Forelimb muscle (tissue), 1 donor: Measurements from ENCODE around the gene NOTCH4. TPM values are rescaled to one million over a fixed set of nuclear protein-coding genes. Genes with fewer than 3 reads are reported as not detected.

Source experiments
- DNase-seq: peaks from one replicate; pipeline ENCODE4 v3.0.0-alpha.2; 2013; ENCODE audit warnings: low read depth
- polyA plus RNA-seq: library from polyadenylated mRNA; unstranded; fragments of 120-200 nt; gene quantifications from one replicate; pipeline ENCODE4 v1.2.1, GENCODE V29; 2013; ENCODE audit not compliant: insufficient read length

Gene NOTCH4
- polyA plus RNA-seq, 1 donor = 19.9 TPM

DNA sequence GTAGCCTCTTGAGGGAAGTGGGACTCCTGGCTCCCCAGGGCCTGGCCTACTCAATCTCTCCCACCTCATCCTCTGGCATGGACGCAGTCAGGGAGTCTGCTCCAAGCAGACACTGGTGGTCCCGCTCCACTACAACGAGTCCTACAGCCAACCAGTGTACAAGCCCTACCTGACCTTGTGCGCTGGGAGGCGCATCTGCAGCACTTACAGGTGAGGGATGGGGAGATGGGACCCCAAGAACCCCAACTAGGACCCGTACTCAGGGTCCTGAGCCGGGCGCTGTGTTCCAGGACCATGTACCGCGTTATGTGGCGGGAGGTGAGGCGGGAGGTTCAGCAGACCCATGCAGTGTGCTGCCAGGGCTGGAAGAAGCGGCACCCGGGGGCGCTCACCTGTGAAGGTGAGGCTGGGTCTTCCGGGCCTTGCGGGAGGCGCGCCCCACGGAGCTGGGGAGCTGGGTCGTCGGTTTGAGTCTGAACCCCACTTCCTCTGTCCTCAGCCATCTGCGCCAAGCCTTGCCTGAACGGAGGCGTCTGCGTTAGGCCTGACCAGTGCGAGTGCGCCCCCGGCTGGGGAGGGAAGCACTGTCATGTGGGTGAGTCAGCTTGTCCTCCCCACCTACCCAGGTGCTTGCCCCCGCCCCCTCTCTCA lies 57.3 kb downstream of the NOTCH4 start:
- DNase-seq = no peak

DNA sequence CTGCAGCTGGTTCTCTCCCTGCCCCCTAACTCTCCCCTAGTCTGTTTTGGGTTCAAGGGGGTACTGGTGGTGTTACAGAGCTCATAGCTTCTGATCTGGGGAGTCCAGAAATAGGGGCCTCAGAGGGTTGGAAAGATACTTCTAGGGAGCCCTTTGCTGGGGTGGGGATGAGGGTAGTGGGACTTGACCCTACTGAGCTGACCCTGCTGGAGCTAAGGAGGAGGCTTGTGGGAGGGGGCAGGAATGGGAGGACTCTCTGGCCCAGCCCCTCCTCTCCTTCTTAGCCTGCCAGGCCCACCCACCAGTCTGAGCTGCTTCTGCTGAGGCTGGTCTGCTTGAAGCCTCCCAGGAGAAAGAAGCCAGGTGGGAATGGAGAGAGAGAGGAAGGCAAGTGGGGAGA lies 59.6 kb downstream of the NOTCH4 start, which contains the start of gene EGFL8:
EGFL8 (plus strand) TSS at position 301 of the 400 bp plus-strand sequence. CDS start 1,571 bp downstream, outside the sequence.
- no peak for DNase-seq

DNA sequence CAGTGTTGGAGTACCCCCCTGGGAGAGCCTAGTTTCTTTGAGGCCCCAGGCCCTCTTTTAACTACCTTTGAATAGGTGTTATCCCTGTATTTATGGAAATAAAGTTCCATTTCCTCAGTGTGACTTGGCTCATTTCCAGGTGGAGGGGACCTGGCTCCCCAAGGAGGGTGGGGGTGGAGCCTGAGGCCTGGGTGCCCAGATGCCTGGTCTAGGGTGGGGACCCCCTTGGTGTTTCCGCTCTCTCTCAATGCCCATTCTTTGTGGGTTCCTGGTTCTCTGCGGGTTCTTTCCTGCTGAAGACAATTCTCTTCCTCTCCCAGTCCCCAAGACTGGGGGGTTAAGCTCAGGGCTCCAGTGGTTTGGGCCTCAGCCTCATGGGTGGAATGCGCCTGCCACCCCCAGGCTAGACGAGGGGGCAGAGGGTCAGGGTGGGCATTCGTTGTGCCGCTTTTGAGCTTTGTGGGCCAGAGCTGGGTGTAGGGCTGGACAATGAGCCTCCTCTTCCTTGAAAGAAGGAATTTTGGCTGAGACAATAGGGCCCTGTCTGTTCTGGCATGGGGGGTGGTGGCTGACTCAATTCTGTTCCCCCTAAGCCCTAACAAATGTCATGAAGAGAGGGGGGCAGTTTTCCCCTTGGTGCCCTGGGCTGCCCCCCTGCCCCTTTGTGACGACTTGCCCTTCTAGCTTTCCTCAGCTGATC lies 60.2 kb downstream of the NOTCH4 start:
- no peak for DNase-seq

DNA sequence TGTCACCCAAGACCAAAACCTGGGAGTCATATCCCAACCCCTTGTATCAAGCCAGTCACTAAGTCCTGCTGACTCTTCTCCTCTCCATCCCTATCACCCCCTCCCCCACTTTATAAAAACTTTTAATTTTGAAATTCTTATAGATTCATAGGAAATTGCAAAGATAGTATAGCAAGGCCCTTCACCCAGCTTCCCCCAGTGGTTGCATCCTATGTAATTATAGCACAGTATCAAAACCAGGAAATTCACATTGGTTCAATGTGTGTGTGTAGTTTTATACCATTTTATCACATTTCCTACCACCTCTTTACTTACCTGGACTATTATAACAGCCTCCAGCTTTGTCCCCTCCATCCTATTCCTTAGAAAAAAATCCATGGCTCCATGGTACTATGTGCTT lies 65.8 kb downstream of the NOTCH4 start:
- DNase-seq = no peak

DNA sequence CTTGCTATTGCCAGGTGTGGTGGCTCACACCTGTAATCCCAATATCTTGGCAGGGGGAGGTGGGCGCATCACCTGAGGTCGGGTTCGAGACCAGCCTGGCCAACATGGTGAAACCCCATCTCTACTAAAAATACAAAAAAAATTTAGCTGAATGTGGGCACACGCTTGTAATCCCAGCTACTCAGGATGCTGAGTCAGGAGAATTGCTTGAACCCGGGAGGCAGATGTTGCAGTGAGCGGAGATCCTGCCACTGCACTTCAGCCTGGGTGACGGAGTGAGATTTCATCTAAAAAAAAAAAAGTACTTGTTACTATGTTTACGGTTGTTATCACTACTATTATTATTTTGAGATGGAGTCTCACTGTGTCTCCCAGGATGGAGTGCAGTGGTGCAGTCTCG lies 67.0 kb downstream of the NOTCH4 start:
- no peak for DNase-seq

DNA sequence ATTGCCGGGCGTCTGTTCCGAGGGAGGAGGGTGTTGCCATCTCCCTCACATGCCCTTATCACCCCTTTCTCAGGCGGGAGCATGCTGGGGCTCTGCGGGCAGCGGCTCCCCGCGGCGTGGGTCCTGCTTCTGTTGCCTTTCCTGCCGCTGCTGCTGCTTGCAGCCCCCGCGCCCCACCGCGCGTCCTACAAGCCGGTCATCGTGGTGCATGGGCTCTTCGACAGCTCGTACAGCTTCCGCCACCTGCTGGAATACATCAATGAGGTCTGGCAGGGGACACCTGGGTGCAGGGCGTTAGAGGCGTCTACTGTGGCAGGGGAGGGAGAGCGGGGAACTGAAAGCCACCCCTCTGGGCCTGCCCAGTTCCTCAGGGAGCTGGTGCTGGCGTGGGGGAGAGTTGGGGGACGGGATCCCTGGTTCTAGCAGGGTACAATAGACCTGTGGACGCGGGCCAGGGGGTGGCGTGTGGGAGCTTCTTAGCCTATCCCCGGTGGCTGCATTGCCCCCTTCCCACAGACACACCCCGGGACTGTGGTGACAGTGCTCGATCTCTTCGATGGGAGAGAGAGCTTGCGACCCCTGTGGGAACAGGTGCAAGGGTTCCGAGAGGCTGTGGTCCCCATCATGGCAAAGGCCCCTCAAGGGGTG lies 69.2 kb downstream of the NOTCH4 start:
- DNase-seq = no peak

DNA sequence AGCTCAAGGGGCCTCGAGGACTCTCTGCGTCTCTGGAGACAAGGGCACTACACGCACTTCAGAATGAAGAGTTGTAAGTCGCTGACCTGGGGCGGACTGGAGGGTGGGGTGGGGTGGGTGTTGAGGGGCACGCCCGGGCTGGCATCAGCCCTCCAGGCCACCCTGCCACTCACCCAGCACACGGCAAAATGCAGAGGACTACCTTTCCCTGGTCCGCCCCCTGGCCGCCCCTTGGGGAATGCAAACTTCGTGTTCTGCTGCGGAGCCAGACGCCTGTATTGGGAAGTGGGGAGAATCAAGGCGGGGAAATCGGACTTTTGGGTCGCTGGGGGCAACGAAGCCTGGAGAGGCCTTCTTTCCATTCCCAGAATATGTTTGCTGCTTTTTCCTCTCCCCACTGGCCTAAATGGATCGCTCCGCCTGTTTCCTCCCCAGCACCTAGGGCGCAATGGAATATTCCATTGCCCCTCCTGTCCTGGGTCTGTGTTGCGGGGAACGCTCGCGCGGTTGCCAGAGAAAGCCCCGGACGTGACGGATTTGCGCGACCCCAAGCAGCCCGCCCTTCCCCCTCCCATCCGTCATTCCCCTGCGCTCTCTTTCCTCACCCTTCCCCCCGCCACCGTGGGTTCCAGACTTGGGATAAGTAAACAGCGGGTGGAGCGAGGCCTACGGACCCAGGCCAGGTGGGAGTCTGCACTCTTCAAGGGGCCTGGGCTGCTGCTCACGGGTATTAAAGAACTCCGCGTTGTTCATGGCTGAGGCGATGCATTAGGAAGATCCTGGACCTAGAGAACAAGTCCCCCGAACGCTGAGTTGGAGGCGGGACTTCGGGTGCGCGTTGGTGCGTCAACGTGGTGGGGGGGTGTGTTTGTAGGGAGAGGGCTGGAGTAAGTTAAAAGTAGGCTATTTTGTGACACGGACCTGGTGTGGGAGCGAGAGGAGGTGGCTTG lies 70.0 kb downstream of the NOTCH4 start, which contains the start of gene PPT2:
PPT2 (plus strand) TSS at position 578 of the 950 bp plus-strand sequence. CDS start 454 bp downstream, outside the sequence.
- DNase-seq = peak; percentile 89

DNA sequence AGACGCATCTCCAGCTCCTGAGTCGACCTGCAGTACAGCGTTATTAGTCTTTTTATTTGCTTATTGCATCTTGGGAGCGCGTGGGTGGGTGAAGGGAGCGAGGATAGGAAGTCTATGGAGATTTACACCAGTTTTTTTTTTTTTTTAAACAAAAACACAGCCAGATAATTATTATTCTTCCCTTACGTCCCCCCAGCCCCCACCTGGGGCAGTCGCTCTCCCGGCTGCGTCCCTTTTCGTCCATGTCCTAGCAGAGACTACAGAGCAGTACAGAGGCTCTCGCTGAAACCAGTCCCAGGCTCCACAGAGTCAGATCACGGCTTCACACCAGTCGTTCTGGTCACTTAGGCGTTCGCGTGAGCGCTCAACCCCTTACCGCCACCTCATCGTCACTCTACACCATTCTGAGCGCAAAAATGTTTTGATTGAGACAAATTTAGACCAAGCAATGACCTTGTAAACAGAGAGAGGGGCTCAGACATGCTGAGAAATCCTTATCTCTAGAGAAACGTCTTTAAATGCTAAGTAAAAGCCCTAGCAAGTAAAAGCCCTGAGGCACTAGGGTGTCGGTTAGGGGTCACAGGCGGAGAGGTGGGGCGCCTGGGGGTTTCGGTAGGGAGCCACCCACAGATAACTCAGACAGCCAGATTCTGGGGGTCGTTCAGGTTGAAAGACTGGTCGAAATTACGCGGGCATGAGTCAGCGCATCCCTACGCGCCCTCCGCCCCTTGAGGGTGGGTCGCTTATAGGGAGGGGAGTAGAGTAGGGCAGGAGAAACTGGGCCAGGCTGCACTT lies 70.9 kb downstream of the NOTCH4 start:
- no peak for DNase-seq

DNA sequence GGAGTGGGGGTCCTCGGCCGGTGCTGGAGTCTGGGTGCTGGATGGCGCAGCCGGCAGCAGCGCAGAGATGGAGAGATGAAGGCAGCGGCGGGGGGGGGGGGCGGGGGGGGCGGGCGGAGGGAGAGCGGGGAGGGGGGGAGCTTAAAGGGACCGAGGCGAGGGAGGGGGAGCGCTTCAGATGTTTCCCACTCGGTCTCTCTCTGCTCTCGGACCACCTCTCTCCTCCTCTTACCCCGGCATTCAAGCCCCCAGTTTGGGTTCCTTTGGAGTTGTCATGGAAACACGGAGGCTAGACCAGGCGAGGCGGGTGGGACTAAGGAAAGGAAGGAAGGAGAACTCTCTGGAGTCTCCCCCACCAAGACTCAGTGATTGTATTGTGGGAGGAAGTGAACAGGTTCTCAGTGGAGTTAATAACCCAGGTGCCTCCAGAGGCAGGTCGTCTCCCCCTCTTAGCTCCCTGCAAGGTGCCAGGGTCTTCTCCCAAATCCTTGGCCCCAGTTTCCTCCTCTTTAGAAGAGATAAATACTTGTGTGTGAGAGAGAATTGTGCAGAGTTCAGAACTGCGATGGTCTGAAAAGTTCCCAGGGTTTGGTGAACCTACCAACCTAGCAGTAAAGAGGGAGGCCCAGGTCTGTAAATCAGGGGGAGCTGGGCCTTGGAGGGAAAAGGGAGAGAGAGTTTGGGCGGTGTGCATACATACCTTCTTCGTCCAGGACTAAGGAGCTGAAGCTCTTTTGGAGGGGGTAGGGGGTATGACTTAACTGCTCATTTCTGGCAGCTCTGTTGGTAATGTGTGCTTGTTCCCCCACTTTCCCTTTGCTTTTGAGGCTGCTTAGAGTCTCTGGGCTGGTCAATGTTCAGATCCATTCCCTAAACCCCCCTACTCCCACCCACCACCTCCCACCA lies 71.8 kb downstream of the NOTCH4 start, which contains the start of gene PRRT1:
PRRT1 (minus strand) TSS at position 77 of the 906 bp plus-strand sequence. CDS start 112 bp downstream, outside the sequence.
- DNase-seq = no peak

DNA sequence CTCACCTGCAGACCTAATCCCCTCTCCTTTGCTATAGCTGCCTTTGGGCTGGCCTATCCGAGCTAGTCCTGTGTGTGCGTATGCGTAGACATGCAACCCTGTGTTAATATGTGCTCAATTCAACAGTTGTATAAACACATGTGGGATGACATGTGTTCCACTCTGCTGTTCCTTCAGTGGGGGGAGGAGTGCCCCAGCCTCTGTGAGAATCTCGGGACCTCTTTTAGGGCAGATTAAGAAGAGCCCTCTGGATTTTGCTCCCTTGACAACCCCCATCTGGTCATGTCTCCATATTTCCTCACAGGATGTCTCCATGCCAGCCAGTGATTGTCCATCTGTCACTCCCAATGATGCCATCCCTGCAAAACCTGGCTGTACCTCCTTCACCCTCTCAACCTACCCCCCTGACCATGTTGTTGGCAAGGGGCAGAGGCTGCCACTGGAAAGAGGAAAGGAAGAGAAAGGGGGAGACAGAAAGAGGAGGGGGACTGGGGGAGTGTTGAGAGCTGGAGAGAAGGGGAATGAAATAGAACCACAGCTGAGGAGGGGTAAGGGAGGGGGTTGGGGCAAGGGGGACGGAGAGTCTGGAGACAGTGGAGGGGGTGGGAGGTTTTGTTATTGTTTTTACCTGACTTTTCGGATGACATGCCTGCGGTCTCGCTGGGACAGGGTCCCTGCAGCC lies 72.5 kb downstream of the NOTCH4 start:
- no peak for DNase-seq

DNA sequence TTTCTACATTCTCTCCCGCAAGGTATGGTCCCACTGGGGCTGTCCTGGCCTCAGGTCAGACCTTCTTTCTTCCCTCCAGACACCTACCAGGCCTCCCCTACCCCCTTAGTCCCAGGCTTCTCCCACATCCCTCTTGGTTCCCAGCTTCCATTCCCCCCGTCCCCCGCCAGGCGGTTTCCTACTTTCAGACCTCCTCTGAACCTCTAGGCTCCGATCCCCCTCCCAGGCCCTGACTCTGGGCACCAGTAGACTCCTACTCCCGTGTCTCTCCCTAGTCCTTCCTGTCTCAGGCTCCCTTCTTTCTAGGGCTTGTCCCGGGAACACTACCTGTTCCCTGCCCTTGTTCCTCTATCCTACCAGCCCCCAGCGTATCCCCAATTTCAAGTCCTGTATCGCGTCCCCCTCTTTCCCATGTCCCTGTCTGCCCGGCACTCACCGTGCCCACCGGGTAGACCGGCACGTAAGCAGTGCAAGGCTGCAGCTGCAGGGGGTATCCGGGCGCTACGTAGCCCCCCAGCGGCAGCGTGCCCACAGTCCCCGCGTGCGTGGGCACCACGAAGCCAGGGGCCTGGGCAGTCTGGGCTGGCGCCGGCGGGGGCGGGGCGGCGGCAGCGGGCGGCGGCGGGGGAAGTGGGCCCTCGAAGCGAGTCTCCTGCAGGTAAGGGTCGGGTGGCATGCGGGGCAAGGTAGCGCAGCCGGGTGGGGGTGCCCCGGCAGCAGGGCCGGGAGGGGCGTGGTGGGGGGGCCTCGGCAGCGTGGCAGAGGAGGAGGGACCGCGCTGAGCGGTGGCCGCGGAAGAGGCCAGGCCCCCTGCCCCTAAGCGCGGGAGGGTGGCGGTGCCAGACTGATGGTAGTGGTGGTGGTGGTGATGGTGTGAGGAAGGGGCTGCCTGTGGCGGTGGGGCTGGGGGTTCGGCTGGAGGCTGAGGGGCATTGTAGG lies 73.7 kb downstream of the NOTCH4 start:
- no peak for DNase-seq

DNA sequence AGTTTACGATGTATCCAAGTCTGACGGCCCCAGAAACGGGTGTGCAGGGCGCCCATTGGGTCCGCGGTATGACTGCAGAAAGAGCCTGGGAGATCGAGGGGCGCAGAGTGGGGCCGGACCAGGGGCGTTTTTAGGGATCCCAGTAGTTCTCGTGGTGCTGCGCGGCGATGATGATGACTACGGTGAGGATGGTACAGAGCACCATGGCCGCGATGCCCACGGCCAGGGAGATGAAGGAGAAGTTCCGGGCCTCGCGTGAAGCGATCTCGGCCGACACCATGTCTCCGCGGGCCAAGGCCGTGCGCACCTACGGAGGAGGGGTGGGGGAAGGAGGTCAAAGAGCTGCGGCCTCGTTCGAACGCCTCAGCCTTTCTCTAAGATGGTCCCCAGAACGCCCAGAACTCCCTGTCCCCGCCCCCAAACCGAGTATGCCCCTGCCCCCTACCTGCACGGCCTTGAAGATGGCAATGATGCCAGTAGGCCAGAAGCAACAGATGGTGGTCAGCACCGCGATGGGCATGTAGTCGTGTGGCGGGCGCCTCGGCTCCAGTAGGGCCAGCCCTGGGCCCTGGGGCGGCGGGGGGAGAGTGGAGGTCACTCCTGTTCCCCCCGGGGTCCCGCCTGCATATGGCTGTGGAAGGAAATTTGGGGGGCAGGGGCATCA lies 74.6 kb downstream of the NOTCH4 start:
- DNase-seq = no peak

DNA sequence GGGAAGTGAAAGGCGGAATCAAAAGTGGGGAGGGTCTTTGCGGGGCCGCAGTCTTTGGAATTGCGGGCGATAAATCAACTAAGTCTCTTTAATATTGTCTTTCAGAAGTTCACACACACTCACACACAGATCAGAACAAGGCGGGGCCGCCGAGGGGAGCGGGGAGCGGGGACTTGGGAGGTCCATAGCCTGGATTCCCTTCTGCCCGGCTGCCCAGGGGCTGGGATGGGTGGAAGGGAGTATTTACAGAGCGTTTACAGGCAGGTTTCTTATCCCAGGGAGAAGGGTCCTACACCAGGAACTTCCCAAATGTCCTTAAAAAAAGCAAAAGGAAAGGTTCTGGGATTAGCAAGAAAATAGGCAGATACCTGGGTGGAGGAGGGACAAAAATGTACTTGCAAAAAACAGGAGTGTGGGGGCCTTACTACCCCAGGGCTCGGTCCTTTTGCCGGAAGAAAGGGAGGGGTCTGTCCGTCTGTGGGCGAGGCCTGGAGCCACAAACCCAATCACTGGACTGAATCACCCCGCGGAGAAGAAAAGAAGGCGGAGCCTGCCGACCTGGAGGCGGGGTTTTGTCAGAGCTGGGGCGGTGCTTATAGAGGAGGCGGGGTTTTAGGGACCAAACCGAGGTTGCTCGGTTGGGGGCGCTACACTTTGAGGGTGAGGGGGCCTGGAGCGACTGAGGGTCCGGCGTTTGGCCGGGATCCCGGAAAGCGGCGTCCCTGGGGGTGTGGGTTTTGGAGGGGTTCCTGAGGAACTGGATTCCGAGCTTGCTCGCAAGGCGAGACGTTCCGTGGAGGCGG lies 75.4 kb downstream of the NOTCH4 start:
- no peak for DNase-seq

DNA sequence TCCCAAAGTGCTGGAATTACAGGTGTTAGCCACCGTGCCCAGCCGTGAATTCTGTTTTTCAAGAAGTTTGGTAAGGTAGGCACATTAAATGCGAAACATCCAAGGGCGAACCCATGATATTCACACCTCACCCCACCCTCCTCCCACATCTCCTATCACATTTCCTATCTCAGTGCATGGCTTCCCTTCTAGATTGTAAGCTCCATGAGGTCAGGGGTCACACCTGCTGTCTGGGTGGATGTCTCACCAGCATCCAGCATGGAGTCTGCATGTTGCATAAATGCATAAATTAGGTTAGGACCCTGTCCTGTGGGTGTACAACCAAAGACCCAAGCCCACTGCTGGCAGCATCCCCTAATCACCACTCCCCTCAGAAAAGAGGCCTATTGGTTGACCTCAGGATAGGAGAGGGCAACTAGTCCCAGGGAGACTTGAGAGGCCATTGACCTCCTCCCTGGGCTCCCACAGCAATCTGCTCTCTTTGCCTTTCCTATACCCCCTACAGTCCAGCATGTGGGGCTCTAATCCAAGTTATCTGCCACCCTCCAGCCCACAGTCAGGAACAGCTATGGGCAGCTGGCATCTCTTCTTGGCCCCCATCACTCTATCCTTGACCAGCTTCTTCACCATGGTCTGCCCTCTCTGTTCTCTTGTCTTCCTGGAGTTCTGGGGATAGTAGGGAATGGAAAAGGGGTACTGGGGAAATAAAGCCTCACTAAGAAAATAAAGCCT lies 76.3 kb downstream of the NOTCH4 start:
- DNase-seq = no peak

DNA sequence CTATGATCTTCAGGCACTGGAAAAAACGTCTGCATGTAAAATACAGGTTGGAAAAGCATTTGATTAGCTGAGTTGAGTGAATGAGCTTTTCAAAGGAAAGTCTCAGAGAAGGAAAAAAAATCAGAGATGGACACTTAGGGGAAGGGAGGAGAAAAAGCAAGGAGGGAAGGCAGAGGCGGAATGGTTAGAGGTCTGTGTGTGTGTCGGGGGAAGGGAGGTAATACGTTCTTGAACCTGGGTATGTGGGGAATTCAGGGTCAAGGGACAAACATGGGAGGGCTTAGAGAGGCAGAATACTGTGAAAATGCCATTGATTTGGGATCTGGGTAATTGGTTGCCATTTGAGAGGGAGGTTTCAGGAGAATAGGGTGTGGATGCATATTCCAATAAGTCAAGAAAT lies 77.2 kb downstream of the NOTCH4 start:
- no peak for DNase-seq

DNA sequence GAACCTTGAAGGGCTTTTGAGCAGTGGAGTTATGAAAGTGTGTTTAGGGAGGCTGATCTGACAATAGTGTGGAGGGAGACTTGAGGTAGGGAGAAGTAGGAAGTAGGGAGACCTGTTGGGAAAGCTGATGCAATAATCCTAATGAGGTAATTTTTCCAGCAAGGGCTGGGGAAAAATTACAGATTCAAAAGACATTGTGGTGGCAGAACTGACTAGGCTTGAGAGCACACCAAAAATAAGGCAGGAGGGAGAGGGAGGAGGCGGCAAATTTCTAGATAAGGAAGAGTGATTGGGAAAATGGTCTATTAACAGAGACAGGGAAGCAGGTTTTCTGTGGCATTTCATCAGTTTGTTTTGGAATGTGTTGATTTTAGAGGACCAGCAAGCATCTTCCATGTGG lies 77.6 kb downstream of the NOTCH4 start:
- no peak for DNase-seq
